ENCODE data around the gene TTC8.

GRCh38 chr14:88829188-88829587, 4.7 kb downstream of the TTC8 start:
- no peak for TF ChIP-seq POLR2AphosphoS5 (IDR thresholded peaks at IDR 0.05; ENCODE audit: low read depth, low read length)
- TF ChIP-seq REST (IDR thresholded peaks at IDR 0.05; ENCODE audit: insufficient read depth in 1 of 2, low read depth in 2 of 2, low read length in 2 of 2) = no peak
- no peak for TF ChIP-seq TAF1 (IDR thresholded peaks at IDR 0.05; ENCODE audit: borderline replicate concordance, insufficient read depth, low read length)

Measured in PFSK-1 (cell line).